GM12878 (cell line): ENCODE results near the gene HOTAIR. TPM values are rescaled to one million over a fixed set of nuclear protein-coding genes. Genes with fewer than 3 reads are reported as not detected.

ENCODE experiments used
- ATAC-seq: fragments of 200-7000 bp; cut with Tn5 transposase; 3 replicates; pipeline ENCODE4 v1.9.1; 2020; ENCODE audit warnings: mild to moderate bottlenecking, moderate library complexity
- BruUV-seq: library from RNA; stranded (reverse); fragments of 400-500 nt; replicated peaks from 2 replicates; lab custom pipeline; 2021; lab: Mats Ljungman, UMichigan
- CTCF ChIA-PET: fragments of 300-600 bp; sonication (Branson Sonifier 250); formaldehyde crosslinking; extraction: SDS; loops from one replicate; lab custom pipeline; 2021; ENCODE audit warnings: inconsistent platforms; lab: Yijun Ruan, JAX
- POLR2A ChIA-PET: fragments of 350-600 bp; formaldehyde crosslinking; extraction: SDS; loops from one replicate; lab custom pipeline; 2021; ENCODE audit warnings: inconsistent platforms; lab: Charles Lee
- RAD21 ChIA-PET: fragments of 300-600 bp; sonication (Branson Sonifier 250); formaldehyde crosslinking; loops from one replicate; lab custom pipeline; 2023; ENCODE audit warnings: antibody characterized with exemption; ENCODE audit not compliant: unreplicated experiment; lab: Charles Lee
- SMC1A ChIA-PET: fragments of 300-600 bp; sonication (Branson Sonifier 250); formaldehyde crosslinking; loops from one replicate; lab custom pipeline; 2023; ENCODE audit not compliant: unreplicated experiment, uncharacterized antibody; lab: Charles Lee
- DNase-seq: peaks from one replicate; pipeline ENCODE4 v3.0.0-alpha.2; 2011; ENCODE audit warnings: low read depth, low spot score
- FAIRE-seq: peaks from 3 replicates; lab custom pipeline; 2011; peaks lifted over from hg19 to GRCh38; lab: Jason Lieb, UNC
- H2AFZ ChIP-seq: 2 replicates; pipeline ENCODE4 v1.6.0; 2011; ENCODE audit warnings: low read depth, low read length, control low read depth; ENCODE audit not compliant: control insufficient read depth
- H3K27ac ChIP-seq: 2 replicates; pipeline ENCODE4 v1.5.1; 2011; ENCODE audit warnings: control low read depth; ENCODE audit not compliant: control insufficient read depth, insufficient read depth
- H3K27me3 ChIP-seq, 2 experiments: replicated peaks in 1 of 2; 2 replicates each; pipeline versions ENCODE4 v1.6.0 to v1.6.1; 2011; ENCODE audit warnings: low read length in 1 of 2; ENCODE audit not compliant: control insufficient read depth in 2 of 2, insufficient read depth in 2 of 2
- H3K36me3 ChIP-seq, 2 experiments: 2 replicates each; pipeline ENCODE4 v1.5.1; 2011; ENCODE audit warnings: low read length in 1 of 2; ENCODE audit not compliant: control insufficient read depth in 2 of 2, insufficient read depth in 2 of 2
- H3K4me1 ChIP-seq: 2 replicates; pipeline ENCODE4 v1.6.1; 2011; ENCODE audit warnings: mild to moderate bottlenecking, low read length, moderate library complexity, mixed read lengths; ENCODE audit not compliant: control insufficient read depth, insufficient read depth
- H3K4me2 ChIP-seq: 2 replicates; pipeline ENCODE4 v1.6.0; 2011; ENCODE audit warnings: control low read depth; ENCODE audit not compliant: control insufficient read depth, insufficient read depth
- H3K4me3 ChIP-seq: fragments of 200-600 bp; sonication (generic); 2 replicates; pipeline ENCODE4 v1.5.1; 2016
- H3K79me2 ChIP-seq: 2 replicates; pipeline ENCODE4 v1.6.0; 2011; ENCODE audit warnings: low read length; ENCODE audit not compliant: control insufficient read depth, insufficient read depth
- H3K9ac ChIP-seq: 2 replicates; pipeline ENCODE4 v1.8.0; 2011; ENCODE audit warnings: low read length, control low read depth, mixed read lengths; ENCODE audit not compliant: control insufficient read depth, insufficient read depth
- H3K9me3 ChIP-seq: replicated peaks from 3 replicates; pipeline ENCODE4 v1.5.1; 2011; ENCODE audit warnings: mild to moderate bottlenecking, low read length; ENCODE audit not compliant: control insufficient read depth, insufficient read depth
- H4K20me1 ChIP-seq: 2 replicates; pipeline ENCODE4 v1.6.0; 2011; ENCODE audit not compliant: control insufficient read depth, insufficient read depth
- CEBPB ChIP-seq, 2 experiments: fragments of 150-350 bp in 1 of 2; IDR thresholded peaks; 2 replicates each; pipeline ENCODE4 v1.6.1; 2012 to 2014; ENCODE audit warnings: low read depth in 2 of 2, low read length in 2 of 2, borderline replicate concordance in 1 of 2, inconsistent platforms in 1 of 2
- E2F4 ChIP-seq: IDR thresholded peaks from 2 replicates; pipeline ENCODE4 v1.6.1; 2012; ENCODE audit warnings: low read depth, low read length, improper control_type of control experiment
- RELA ChIP-seq: fragments of 450-650 bp; IDR thresholded peaks from 2 replicates; pipeline ENCODE4 v1.8.0; 2014; ENCODE audit warnings: borderline replicate concordance; ENCODE audit not compliant: partially characterized antibody
- RUNX3 ChIP-seq: IDR thresholded peaks from 2 replicates; pipeline ENCODE4 v1.6.1; 2012; ENCODE audit warnings: low read length, inconsistent platforms
- SPI1 ChIP-seq: IDR thresholded peaks from 2 replicates; pipeline ENCODE4 v1.6.1; 2011; ENCODE audit warnings: low read depth, mild to moderate bottlenecking, low read length, moderate library complexity, borderline replicate concordance; ENCODE audit not compliant: insufficient read depth
- SREBF1 ChIP-seq: IDR thresholded peaks from 2 replicates; pipeline ENCODE4 v1.6.1; 2012; ENCODE audit warnings: mild to moderate bottlenecking, low read length
- SUZ12 ChIP-seq: fragments of 200-600 bp; sonication (generic); IDR thresholded peaks from one replicate; pipeline ENCODE4 v1.6.1; 2018; ENCODE audit warnings: antibody characterized with exemption, mild to moderate bottlenecking; ENCODE audit not compliant: unreplicated experiment
- YY1 ChIP-seq: IDR thresholded peaks from 2 replicates; pipeline ENCODE4 v1.6.1; 2011; ENCODE audit warnings: low read depth, mild to moderate bottlenecking, low read length
- ZZZ3 ChIP-seq: IDR thresholded peaks from 2 replicates; pipeline ENCODE4 v1.6.1; 2011; ENCODE audit warnings: low read depth; ENCODE audit not compliant: control insufficient read depth, insufficient read length
- WGBS: methylation state at CpG from one replicate; pipeline ENCODE4 v1.1.6; 2016; ENCODE audit warnings: low lambda C conversion rate; ENCODE audit not compliant: insufficient replicate concordance, insufficient coverage; ENCODE audit errors: missing lambda C conversion rate; 5-methylcytosine and 5-hydroxymethylcytosine counted together
- in situ Hi-C: fragments of 300-500 bp; cut with MboI; formaldehyde crosslinking; loops from 9 replicates; pipeline ENCODE4 v1.14.3; 2018; ENCODE audit warnings: mixed read lengths
- intact Hi-C: fragments of 100-400 bp; cut with micrococcal nuclease; formaldehyde crosslinking; loops from one replicate; pipeline ENCODE4 v1.14.2; 2022; ENCODE audit not compliant: unreplicated experiment
- polyA plus RNA-seq, 11 experiments: library from polyadenylated mRNA; depleted of rRNA in 4 of 11; unstranded in 6 of 11; stranded (reverse) in 5 of 11; fragments of >200 nt; fragmentation: Nextera tagmentation in 4 of 11; fragmentation: Illumina TruSeq in 1 of 11; extraction: Ambion mirVana in 4 of 11; extraction: Trizol in 1 of 11; gene quantifications; 1 replicate in 1 of 11; 2 replicates in 10 of 11; pipeline versions ENCODE4 v1.2.1 to v1.2.3, GENCODE V29; 2011 to 2016; ENCODE audit warnings: inconsistent platforms in 2 of 11, missing spikeins in 2 of 11, low read depth in 1 of 11
- total RNA-seq, 4 experiments: library from RNA; depleted of rRNA in 3 of 4; stranded (reverse); fragments of >200 nt in 3 of 4; fragmentation: Illumina TruSeq in 1 of 4; extraction: Trizol in 1 of 4; gene quantifications; 2 replicates each; pipeline versions ENCODE4 v1.2.1 to v1.2.3, GENCODE V29; 2013 to 2021

The HOTAIR gene
- total and polyA plus RNA-seq, 10 of the 15 experiments (the other 5 are each of a cell fraction or from before 2014, with no cell fraction given): not detected

GRCh38 chr12:53976172-53976822, 1.5 kb upstream of the HOTAIR start:
- WGBS: 40% methylated on average over 20 of the region's 21 CpGs
- DNase-seq: no peak
- RAD21 ChIA-PET: interaction anchor here (0.6 kb wide), 1 partner anchor 159 kb away, joined by 3 read pairs; no protein-coding TSS in a partner anchor

DNA sequence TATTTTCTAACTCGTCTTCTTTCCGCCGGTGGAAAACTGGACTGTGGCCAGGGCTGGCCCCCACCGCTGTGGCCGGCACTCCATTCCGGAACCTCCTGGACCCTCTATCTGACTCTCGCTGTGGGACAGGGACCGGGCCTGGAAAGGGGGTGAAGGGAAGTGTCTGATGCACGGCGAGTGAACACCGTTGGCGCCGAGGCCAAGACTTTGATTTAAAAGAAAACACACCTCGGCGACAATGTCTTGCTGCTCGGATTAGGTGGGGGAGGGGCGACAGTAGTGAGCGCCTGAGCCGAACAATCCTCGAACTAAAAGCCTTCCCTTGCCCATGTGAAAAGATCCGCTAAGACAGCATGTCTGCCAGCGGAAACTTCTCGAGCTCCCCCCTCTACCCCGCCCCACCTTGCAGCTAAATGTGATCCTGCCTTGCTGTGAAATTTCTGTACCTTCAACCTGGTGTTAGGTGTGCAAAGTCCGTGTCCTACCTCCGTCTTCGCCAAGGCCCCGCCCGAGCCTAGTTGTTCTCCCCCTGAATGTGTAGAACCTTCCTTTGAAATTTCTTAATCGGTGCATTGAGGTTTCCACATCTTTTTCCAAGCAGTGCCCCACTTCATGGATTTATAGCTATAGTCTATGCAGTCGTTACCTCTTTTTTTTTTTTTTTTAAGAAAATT, 862 bp upstream of the HOTAIR start:
- SMC1A ChIA-PET: no interaction called here
- Histone ChIP-seq H4K20me1 (no peaks in the 10 kb centered on the region), H2AFZ (no peak overlapping the region), H3K27ac (no peak overlapping the region), H3K9me3 (no peaks in the 10 kb centered on the region; the same call in 1 of the 3 replicates), H3K36me3 (no peaks in the 10 kb centered on the region), H3K4me1 (peaks cover 15% of the 10 kb centered on the region), H3K9ac (no peak overlapping the region), H3K4me3 (no peak overlapping the region), H3K4me2 (peak overlapping the region; percentile 7; the same call in 1 of the 2 replicates)
- RAD21 ChIA-PET: interaction anchor here (0.6 kb wide), 1 partner anchor 160 kb away, joined by 3 read pairs; no protein-coding TSS in a partner anchor
- in situ Hi-C loops: no loop called here
- ATAC-seq (no peak), FAIRE-seq (no peak), DNase-seq (no peak)
- no TSS peak for BruUV-seq
- intact Hi-C loops: no loop called here
- POLR2A ChIA-PET: interaction anchor here (0.6 kb wide), 1 partner anchor 120 kb away, joined by 3 read pairs; no protein-coding TSS in a partner anchor
- no peak for TF ChIP-seq YY1
- no peak for TF ChIP-seq E2F4
- no peak for TF ChIP-seq SPI1
- no peak for TF ChIP-seq RUNX3
- no peak for TF ChIP-seq RELA
- no peak for TF ChIP-seq CEBPB (IDR thresholded peaks at IDR 0.05; ENCODE audit: borderline replicate concordance in 1 of 2, low read depth in 2 of 2, low read length in 2 of 2)
- TF ChIP-seq, all 136 proteins: peak for 0
- Histone ChIP-seq H3K79me2 (no peaks in the 10 kb centered on the region), H3K27me3 (peaks cover 25 to 34% of the 10 kb centered on the region in 2 experiments)
- 50% methylated on average over 30 of the region's 31 CpGs for WGBS
- CTCF ChIA-PET: interaction anchor here (1.5 kb wide), 1 partner anchor 10 kb away, joined by 5 read pairs; the partner anchor contains the start of gene HOXC10

More at GRCh38 chr12:53976172-53976822, 1.5 kb upstream of the HOTAIR start:
- CTCF ChIA-PET: interaction anchor here (0.7 to 1.5 kb wide), 3 partner anchors 9 to 229 kb away, joined by 4 to 5 read pairs (median 4); partner anchors contain the start of gene HOXC10
- Histone ChIP-seq H3K79me2 (no peaks in the 10 kb centered on the region), H3K27me3 (peaks cover 24 to 34% of the 10 kb centered on the region in 2 experiments), H3K36me3 (no peaks in the 10 kb centered on the region), H3K4me2 (no peak overlapping the region), H3K4me1 (peaks cover 19% of the 10 kb centered on the region), H3K9me3 (no peaks in the 10 kb centered on the region; the same call in 1 of the 3 replicates), H3K27ac (no peak overlapping the region), H3K9ac (no peak overlapping the region), H2AFZ (no peak overlapping the region), H4K20me1 (no peaks in the 10 kb centered on the region), H3K4me3 (no peak overlapping the region)
- no peak for FAIRE-seq
- no peak for ATAC-seq
- in situ Hi-C loops (no loop called here), intact Hi-C loops (no loop called here)
- SMC1A ChIA-PET: no interaction called here
- TF ChIP-seq ZZZ3: no peak
- TF ChIP-seq SUZ12: peak; percentile 44
- no peak for TF ChIP-seq SREBF1
- POLR2A ChIA-PET: interaction anchor here (0.6 kb wide), 2 partner anchors 121 to 149 kb away, joined by 3 to 5 read pairs; no protein-coding TSS in a partner anchor
- no TSS peak for BruUV-seq
